Stimulated activated CD8-positive, alpha-beta memory T cell treated with anti-CD3 and anti-CD28 coated beads, Interleukin-15, amount 100 ng/mL, for 48 hours (primary cell): Measurements from ENCODE around the gene RIIAD1.
"Not testable (repeated sequence)": the region's sequence is repeated elsewhere in the genome, so short reads cannot be mapped to it uniquely, and the experiment has no call there.

Experiments used
- DNase-seq, 2 donors: peaks; one replicate each; pipeline ENCODE4 v3.0.0-alpha.2; 2020; ENCODE audit warnings: low read depth in 2 of 2

Gene RIIAD1, protein sequence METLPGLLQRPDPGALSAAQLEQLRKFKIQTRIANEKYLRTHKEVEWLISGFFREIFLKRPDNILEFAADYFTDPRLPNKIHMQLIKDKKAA

GRCh38 chr1:151720974-151721787 is at the start of gene RIIAD1:
RIIAD1 (plus strand) TSS chr1:151721522; CDS start chr1:151721537, 15 bp downstream.
- peak; percentile 17 to 32 for DNase-seq

DNA sequence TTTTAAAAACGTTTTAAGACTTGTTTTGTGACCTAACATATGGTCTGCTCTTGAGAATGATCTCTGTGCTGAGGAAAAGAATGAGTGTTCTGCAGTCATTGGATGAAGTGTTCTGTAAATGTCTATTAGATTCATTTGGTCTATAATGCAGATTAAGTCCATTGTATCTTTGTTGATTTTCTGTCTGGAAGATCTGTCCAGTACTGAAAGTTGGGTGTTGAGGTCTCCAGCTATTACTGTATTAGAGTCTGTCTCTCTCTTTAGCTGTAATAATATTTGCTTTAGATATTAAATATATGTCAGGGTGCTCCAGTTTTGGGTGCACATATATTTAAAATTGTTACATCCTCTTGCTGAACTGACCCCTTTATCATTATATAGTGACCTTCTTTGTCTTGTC is 47.9 kb upstream of the RIIAD1 start:
- DNase-seq = no peak

GRCh38 chr1:151680391-151680790 is 40.9 kb upstream of the RIIAD1 start:
- DNase-seq = no peak

- DNase-seq = no peak
These were observed 40.5 kb upstream of the RIIAD1 start for GRCh38 chr1:151680826-151681225.

- DNase-seq = no peak
These were observed 39.4 kb upstream of the RIIAD1 start for GRCh38 chr1:151681923-151682322.

- not testable (repeated sequence) for DNase-seq
These were observed 38.4 kb upstream of the RIIAD1 start for GRCh38 chr1:151682901-151683300.

DNA sequence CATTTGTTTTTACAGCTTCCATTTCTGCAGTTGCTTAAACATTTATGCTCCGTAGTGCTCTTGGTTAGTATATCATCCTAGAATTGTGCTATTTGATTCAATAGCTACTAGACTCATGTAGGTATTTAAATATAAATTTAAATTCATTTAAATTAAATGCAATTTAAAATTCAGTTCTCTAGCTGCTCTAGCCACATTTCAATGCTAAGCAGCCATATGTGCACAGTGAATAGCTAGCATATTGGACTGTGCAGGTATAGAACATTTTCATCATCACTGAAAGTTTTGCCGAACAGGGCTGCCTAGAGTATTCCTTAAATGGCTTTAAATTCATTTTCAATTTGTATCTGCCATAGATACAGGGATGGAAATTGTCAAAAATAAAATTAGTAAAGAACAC is 37.2 kb upstream of the RIIAD1 start:
- DNase-seq = no peak

- DNase-seq = no peak
These were observed 34.8 kb upstream of the RIIAD1 start for GRCh38 chr1:151686561-151686960.

- DNase-seq = no peak
These were observed 31.8 kb upstream of the RIIAD1 start for GRCh38 chr1:151689494-151689893.

DNA sequence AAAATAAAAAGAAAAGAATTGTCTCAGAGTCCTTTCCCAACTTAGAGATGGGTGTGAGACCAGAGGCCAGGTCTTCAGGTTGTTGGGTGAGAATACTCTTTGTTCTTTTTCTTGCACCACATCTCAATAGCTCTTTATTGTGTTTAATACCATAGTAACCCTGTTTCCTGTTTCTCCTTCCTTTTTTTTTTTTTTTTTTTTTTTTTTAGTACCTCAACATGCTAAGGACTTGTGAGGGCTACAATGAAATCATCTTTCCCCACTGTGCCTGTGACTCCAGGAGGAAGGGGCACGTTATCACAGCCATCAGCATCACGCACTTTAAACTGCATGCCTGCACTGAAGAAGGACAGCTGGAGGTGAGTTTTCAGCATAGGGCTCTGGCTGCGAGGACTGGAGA is 29.1 kb upstream of the RIIAD1 start:
- no peak for DNase-seq

DNA sequence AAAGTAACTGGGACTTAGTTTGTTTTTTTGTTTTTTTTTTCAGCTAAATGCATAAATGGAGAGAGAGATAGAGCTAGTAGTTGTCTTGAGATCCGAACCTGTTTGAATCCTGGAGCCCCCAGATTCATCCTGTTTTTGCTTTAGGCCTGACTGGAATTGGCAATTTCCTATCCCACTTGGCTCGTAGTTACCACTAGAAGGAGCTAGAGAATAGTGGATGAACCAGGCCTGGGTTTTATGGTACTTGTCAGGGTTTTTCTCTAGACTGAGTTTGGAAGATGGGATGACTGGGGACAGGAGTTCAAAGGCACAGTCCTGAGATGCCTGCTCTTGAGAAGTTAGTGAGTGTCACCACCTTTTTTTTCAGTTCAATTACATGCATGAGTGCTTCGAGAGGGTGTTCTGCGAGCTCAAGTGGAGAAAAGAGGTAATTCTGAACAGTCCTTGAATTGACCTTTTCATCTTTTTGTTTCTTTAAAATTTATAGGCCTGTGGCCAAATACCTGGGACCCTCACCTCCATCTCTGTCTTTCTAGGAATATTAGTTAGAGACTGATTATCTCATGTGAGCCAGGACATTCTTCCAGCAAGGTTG is 28.2 kb upstream of the RIIAD1 start:
- no peak for DNase-seq

DNA sequence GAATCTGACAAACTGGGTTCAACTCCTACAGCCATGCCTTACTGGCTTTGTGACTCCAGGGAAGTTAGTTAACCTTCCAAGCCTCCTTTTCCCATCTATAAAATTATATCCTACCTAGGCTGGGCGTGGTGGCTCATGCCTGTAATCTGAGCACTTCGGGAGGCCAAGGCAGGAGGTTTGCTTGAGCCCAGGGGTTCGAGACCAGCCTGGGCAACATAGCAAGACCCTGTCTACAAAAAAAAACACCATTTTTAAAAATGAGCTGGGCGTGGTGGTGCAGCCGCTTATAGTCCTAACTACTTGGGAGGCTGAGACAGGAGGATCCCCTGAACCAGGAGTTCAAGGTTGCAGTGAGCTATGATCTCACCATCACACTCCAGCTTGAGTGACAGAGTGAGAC is 19.8 kb upstream of the RIIAD1 start:
- no peak for DNase-seq

- DNase-seq = no peak
These were observed 18.4 kb upstream of the RIIAD1 start for GRCh38 chr1:151702936-151703335.

- DNase-seq = no peak
These were observed 17.5 kb upstream of the RIIAD1 start for GRCh38 chr1:151703813-151704212.

- DNase-seq = no peak
These were observed 17.1 kb upstream of the RIIAD1 start for GRCh38 chr1:151704246-151704645.

- DNase-seq = no peak
These were observed 16.2 kb upstream of the RIIAD1 start for GRCh38 chr1:151705146-151705545.

DNA sequence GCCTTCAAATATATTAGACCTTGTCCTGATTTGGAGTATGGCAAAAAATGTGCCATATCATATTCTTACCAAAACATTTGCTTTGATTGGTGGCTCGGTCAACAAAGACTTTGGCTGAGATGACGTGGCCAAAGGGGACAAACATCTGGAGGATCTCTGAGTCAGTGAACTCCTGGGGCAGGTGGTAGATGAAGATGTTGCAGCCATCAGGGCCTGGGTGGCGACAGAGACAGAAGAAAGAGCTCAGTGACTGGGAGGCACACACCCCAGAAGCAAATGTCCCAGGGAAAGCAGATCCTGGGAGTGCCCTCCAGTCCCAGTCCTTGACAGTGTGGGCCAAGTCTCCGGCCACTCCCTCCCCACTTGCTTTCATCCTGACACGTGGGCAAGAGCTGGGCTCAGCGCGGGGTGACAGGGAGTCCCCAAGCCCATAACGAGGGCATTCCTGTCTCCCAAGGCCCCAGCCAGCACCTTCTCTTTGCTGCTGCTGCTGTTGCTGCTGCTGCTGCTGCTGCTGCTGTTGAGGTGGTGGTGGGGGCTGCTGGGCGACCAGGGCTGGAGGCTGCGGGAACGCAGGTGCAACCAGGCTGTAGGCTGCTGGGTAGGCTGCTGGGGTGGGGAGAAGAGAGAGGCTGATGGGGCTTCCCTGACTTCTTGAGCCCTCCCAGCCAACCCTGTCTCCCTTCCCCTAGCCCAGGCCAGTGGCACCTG is 15.4 kb upstream of the RIIAD1 start:
- no peak for DNase-seq

- no peak for DNase-seq
These were observed 14.6 kb upstream of the RIIAD1 start for GRCh38 chr1:151706464-151707415.

DNA sequence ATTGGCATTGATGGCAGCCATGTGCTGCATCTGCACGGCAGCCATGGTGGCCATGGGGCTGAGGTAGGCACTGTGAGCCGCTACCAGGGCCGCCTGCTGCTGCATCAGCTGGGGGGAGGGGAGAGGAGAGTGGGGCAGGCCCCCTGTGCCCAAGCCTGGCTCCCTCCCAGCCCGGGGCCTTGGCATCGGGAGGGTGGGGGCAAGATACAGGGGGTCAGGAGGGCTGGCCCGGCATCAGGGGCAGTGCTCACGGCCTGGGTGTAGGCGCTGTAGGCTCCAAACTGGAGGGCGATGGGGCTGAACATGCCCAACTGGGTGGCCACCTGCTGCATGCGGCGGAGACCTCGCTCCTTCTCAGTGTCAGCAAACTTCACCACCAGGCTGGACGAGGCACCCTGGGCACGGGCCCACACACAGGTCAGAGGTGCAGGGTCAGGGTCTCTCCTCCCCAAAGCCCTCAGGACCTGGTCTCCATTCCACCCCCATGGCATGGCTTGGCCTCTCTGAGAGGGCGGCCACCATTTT is 13.7 kb upstream of the RIIAD1 start:
- no peak for DNase-seq

DNA sequence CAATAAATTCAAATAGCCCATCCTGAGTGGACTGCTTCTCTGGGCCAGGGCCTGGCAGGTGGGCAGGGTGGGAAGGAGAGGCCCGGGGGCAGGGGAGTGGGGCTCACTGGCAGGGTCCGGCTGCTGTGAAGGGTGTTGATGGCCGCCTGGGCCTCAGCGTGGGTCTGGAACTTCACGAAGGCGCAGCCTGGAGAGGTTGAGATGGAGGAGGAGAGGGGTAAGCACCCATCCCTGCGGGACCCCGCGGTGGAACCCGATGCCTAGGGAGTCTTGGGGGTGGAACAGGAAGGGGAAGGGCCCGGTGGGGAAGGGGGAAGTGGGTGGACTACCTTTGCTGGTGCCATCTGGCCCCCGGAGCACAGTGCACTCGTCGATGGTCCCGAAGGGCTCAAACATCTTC is 12.4 kb upstream of the RIIAD1 start:
- DNase-seq = no peak

DNA sequence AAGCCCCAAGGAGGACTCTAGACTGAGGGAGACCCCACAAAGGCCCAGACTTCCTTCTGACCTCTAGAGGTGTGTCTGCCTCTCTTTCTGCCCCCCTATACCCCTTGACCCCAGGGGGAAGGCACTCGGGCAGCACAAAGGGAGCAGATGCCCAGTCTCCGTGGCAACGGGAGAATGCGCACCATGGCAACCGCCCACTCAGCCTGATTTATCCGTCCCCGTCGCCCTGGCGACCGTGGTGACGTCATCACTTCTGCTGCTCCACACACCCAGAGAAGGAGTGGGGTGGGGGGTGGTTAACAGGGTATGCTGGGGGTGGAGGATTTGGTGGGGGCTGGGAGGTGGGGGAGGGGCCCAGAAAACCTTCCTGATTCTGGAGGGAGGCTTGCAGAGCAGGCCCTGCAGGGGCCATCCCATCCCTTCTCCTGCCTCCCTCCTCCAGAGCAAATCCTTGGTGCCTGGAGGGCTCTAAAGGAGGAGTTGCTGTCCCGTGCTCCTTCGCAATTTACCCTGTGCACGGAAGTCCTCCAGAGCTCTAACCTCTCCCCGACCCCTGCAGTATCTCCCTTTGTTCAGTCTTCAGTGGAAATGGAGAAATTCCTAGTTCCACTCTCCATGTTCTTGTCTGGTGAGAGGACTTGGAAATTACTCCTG is 11.0 kb upstream of the RIIAD1 start:
- DNase-seq = peak; percentile 13 to 25
